Neuronal stem cell (in vitro differentiated cells): ENCODE measurements around the gene PAX7.

Experiments
- DNase-seq: peaks from one replicate; pipeline ENCODE4 v3.0.0-alpha.2; 2013; ENCODE audit warnings: low spot score
- H2AFZ ChIP-seq: one replicate; pipeline ENCODE4 v1.6.1; 2013; ENCODE audit warnings: mild to moderate bottlenecking, low read length, inconsistent platforms
- H2AK5ac ChIP-seq: 2 replicates; pipeline ENCODE4 v1.6.1; 2013; ENCODE audit warnings: low read depth, mild to moderate bottlenecking, inconsistent platforms, low read length, moderate library complexity, mixed read lengths
- H2BK120ac ChIP-seq: 2 replicates; pipeline ENCODE4 v1.6.1; 2013; ENCODE audit warnings: low read depth, mild to moderate bottlenecking, inconsistent platforms, low read length, moderate library complexity, mixed read lengths
- H2BK12ac ChIP-seq: one replicate; pipeline ENCODE4 v1.6.1; 2013; ENCODE audit warnings: low read length, inconsistent platforms
- H2BK15ac ChIP-seq: 2 replicates; pipeline ENCODE4 v1.6.1; 2013; ENCODE audit warnings: mild to moderate bottlenecking, low read length, inconsistent platforms, mixed read lengths
- H2BK5ac ChIP-seq: one replicate; pipeline ENCODE4 v1.6.1; 2013; ENCODE audit warnings: inconsistent platforms, mild to moderate bottlenecking, low read length, moderate library complexity
- H3K14ac ChIP-seq: one replicate; pipeline ENCODE4 v1.6.1; 2013; ENCODE audit warnings: low read length, inconsistent platforms
- H3K18ac ChIP-seq: 2 replicates; pipeline ENCODE4 v1.6.1; 2013; ENCODE audit warnings: low read length, inconsistent platforms
- H3K23ac ChIP-seq: 2 replicates; pipeline ENCODE4 v1.6.1; 2013; ENCODE audit warnings: low read depth, mild to moderate bottlenecking, mixed read lengths, low read length, inconsistent platforms; ENCODE audit not compliant: poor library complexity
- H3K27ac ChIP-seq: replicated peaks from 3 replicates; pipeline ENCODE4 v1.5.1; 2013; ENCODE audit warnings: low read length, inconsistent platforms
- H3K27me3 ChIP-seq, 3 experiments: 2 replicates each; pipeline ENCODE4 v1.6.1; 2013; ENCODE audit warnings: low read length in 3 of 3, mild to moderate bottlenecking in 2 of 3, inconsistent platforms in 1 of 3, low read depth in 1 of 3, mixed read lengths in 1 of 3, moderate library complexity in 1 of 3; ENCODE audit not compliant: control insufficient read depth in 3 of 3, insufficient read depth in 3 of 3
- H3K36me3 ChIP-seq, 2 donors: replicated peaks in 1 of 2; 2 replicates each; pipeline ENCODE4 v1.6.1; 2013; ENCODE audit warnings: low read length in 2 of 2; ENCODE audit not compliant: control insufficient read depth in 2 of 2, insufficient read depth in 2 of 2
- H3K4ac ChIP-seq: 2 replicates; pipeline ENCODE4 v1.6.1; 2013; ENCODE audit warnings: inconsistent platforms, mild to moderate bottlenecking, low read length, moderate library complexity
- H3K4me1 ChIP-seq, 2 donors: 1 replicate in 1 of 2; 2 replicates in 1 of 2; pipeline ENCODE4 v1.6.1; 2013; ENCODE audit warnings: low read length in 2 of 2, low read depth in 1 of 2; ENCODE audit not compliant: control insufficient read depth in 2 of 2, insufficient read depth in 1 of 2
- H3K4me2 ChIP-seq: one replicate; pipeline ENCODE4 v1.6.1; 2013; ENCODE audit warnings: mild to moderate bottlenecking, low read length, inconsistent platforms; ENCODE audit not compliant: insufficient read depth, poor library complexity, severe bottlenecking
- H3K4me3 ChIP-seq, 2 donors: 2 replicates each; pipeline ENCODE4 v1.5.1; 2013; ENCODE audit warnings: low read length in 2 of 2, mild to moderate bottlenecking in 2 of 2, inconsistent platforms in 1 of 2, moderate library complexity in 1 of 2
- H3K79me1 ChIP-seq: one replicate; pipeline ENCODE4 v1.6.1; 2013; ENCODE audit warnings: low read depth, mild to moderate bottlenecking, inconsistent platforms, low read length, moderate library complexity
- H3K9ac ChIP-seq: one replicate; pipeline ENCODE4 v1.6.1; 2013; ENCODE audit warnings: mild to moderate bottlenecking, low read depth, low read length, inconsistent platforms; ENCODE audit not compliant: poor library complexity
- H3K9me3 ChIP-seq, 2 donors: replicated peaks in 1 of 2; 2 replicates each; pipeline versions ENCODE3 to v1.6.1; 2013; ENCODE audit warnings: low read length in 2 of 2, mild to moderate bottlenecking in 2 of 2, inconsistent platforms in 1 of 2, low read depth in 1 of 2, mixed read lengths in 1 of 2, moderate library complexity in 1 of 2; ENCODE audit not compliant: control insufficient read depth in 2 of 2, insufficient read depth in 1 of 2
- H4K8ac ChIP-seq: one replicate; pipeline ENCODE4 v1.6.1; 2013; ENCODE audit warnings: low read depth, mild to moderate bottlenecking, inconsistent platforms, low read length, moderate library complexity
- H4K91ac ChIP-seq: one replicate; pipeline ENCODE4 v1.6.1; 2013; ENCODE audit warnings: low read length, low read depth, mild to moderate bottlenecking, inconsistent platforms; ENCODE audit not compliant: poor library complexity
- WGBS, 2 donors: extraction: QIAGEN DNeasy Blood & Tissue Kit; methylation state at CpG; one replicate each; pipeline ENCODE4 v1.1.7; 2013; ENCODE audit warnings: missing lambda C conversion rate in 2 of 2, mixed read lengths in 1 of 2; ENCODE audit not compliant: insufficient read length in 2 of 2, insufficient replicate concordance in 1 of 2; ENCODE audit errors: extremely low coverage in 2 of 2; 5-methylcytosine and 5-hydroxymethylcytosine counted together

The PAX7 gene

GRCh38 chr1:18628511-18628910 is 2.1 kb upstream of the PAX7 start:
- H3K4me1 ChIP-seq: peaks cover 0 to 18% of the 10 kb centered on the region in 2 donors
- no peak overlapping the region for H3K4me3 ChIP-seq
- H4K91ac ChIP-seq: no peak overlapping the region
- no peak overlapping the region for H2BK12ac ChIP-seq
- no peak overlapping the region for H3K14ac ChIP-seq
- H3K4me2 ChIP-seq: no peak overlapping the region
- H3K4ac ChIP-seq: no peak overlapping the region
- no peaks in the 10 kb centered on the region for H3K9me3 ChIP-seq
- no peak overlapping the region for H2AK5ac ChIP-seq
- H2BK15ac ChIP-seq: peak overlapping the region; percentile 8
- no peak overlapping the region for H4K8ac ChIP-seq
- no peak overlapping the region for H2BK120ac ChIP-seq
- no peaks in the 10 kb centered on the region for H3K79me1 ChIP-seq
- H3K36me3 ChIP-seq: no peaks in the 10 kb centered on the region
- H3K9ac ChIP-seq: no peak overlapping the region
- no peak for DNase-seq
- H3K18ac ChIP-seq: no peak overlapping the region
- H2BK5ac ChIP-seq: no peak overlapping the region
- no peak overlapping the region for H3K27ac ChIP-seq
- H3K27me3 ChIP-seq: peaks cover 28 to 93% (median 68%) of the 10 kb centered on the region in 3 experiments
- no peak overlapping the region for H3K23ac ChIP-seq
- no CpG with 5 or more reads among the region's 8 CpGs for WGBS, 2 donors
- no peak overlapping the region for H2AFZ ChIP-seq

- Histone ChIP-seq H3K4ac (no peak overlapping the region), H2BK12ac (no peak overlapping the region), H3K23ac (no peak overlapping the region), H3K27ac (no peak overlapping the region), H3K36me3 (no peaks in the 10 kb centered on the region), H2AK5ac (peak overlapping the region; percentile 10), H3K9me3 (no peaks in the 10 kb centered on the region), H3K4me1 (peaks cover 0 to 18% of the 10 kb centered on the region in 2 donors), H2AFZ (no peak overlapping the region), H3K14ac (no peak overlapping the region), H3K18ac (peak overlapping the region; percentile 81), H3K4me2 (no peak overlapping the region), H2BK5ac (no peak overlapping the region), H4K8ac (no peak overlapping the region), H3K79me1 (no peaks in the 10 kb centered on the region), H2BK15ac (peak overlapping the region; percentile 14), H3K27me3 (peaks cover 41 to 94% (median 78%) of the 10 kb centered on the region in 3 experiments), H3K9ac (no peak overlapping the region), H4K91ac (no peak overlapping the region), H3K4me3 (no peak overlapping the region), H2BK120ac (no peak overlapping the region)
- WGBS, 2 donors: no CpG with 5 or more reads among the region's 39 CpGs
- DNase-seq: no peak
Observed at GRCh38 chr1:18629659-18630510, 761 bp upstream of the PAX7 start.

- no peak overlapping the region for H2BK120ac ChIP-seq
- DNase-seq: no peak
- H3K27me3 ChIP-seq: peaks cover 55 to 95% (median 86%) of the 10 kb centered on the region in 3 experiments
- H3K14ac ChIP-seq: no peak overlapping the region
- H3K9me3 ChIP-seq: no peaks in the 10 kb centered on the region
- no peak overlapping the region for H3K4ac ChIP-seq
- no CpG with 5 or more reads among the region's 53 CpGs for WGBS, 2 donors
- H3K79me1 ChIP-seq: peaks cover 2% of the 10 kb centered on the region
- peak overlapping the region; percentile 73 for H2AFZ ChIP-seq
- peak overlapping the region; percentile 41 for H3K4me2 ChIP-seq
- peak overlapping the region; percentile 13 for H3K23ac ChIP-seq
- H2BK5ac ChIP-seq: no peak overlapping the region
- no peaks in the 10 kb centered on the region for H3K36me3 ChIP-seq
- H3K18ac ChIP-seq: peak overlapping the region; percentile 77
- no peak overlapping the region for H3K9ac ChIP-seq
- H3K27ac ChIP-seq: no peak overlapping the region
- H4K91ac ChIP-seq: no peak overlapping the region
- no peak overlapping the region for H2AK5ac ChIP-seq
- peak overlapping the region; percentile 36 for H2BK12ac ChIP-seq
- no peak overlapping the region for H4K8ac ChIP-seq
- peaks cover 0 to 18% of the 10 kb centered on the region in 2 donors for H3K4me1 ChIP-seq
- H2BK15ac ChIP-seq: no peak overlapping the region
- H3K4me3 ChIP-seq: no peak overlapping the region
Observed at GRCh38 chr1:18631496-18632217, 1.0 kb downstream of the PAX7 start.

GRCh38 chr1:18632218-18632588 is 1.6 kb downstream of the PAX7 start:
- no peak overlapping the region for H2AFZ ChIP-seq
- H3K4me2 ChIP-seq: no peak overlapping the region
- peak overlapping the region; percentile 44 for H3K18ac ChIP-seq
- H4K8ac ChIP-seq: no peak overlapping the region
- no peaks in the 10 kb centered on the region for H3K9me3 ChIP-seq
- no peak overlapping the region for H3K4me3 ChIP-seq
- peaks cover 0 to 19% of the 10 kb centered on the region in 2 donors for H3K4me1 ChIP-seq
- no peak overlapping the region for H3K9ac ChIP-seq
- no peaks in the 10 kb centered on the region for H3K36me3 ChIP-seq
- no peak overlapping the region for H4K91ac ChIP-seq
- peaks cover 2% of the 10 kb centered on the region for H3K79me1 ChIP-seq
- no peak overlapping the region for H2BK120ac ChIP-seq
- no peak overlapping the region for H3K27ac ChIP-seq
- no peak overlapping the region for H2BK12ac ChIP-seq
- no peak overlapping the region for H3K23ac ChIP-seq
- H3K27me3 ChIP-seq: peaks cover 58 to 97% (median 91%) of the 10 kb centered on the region in 3 experiments
- H2BK15ac ChIP-seq: no peak overlapping the region
- no peak overlapping the region for H2AK5ac ChIP-seq
- H3K14ac ChIP-seq: no peak overlapping the region
- WGBS, 2 donors: no CpG with 5 or more reads among the region's 23 CpGs
- no peak overlapping the region for H3K4ac ChIP-seq
- no peak overlapping the region for H2BK5ac ChIP-seq
- no peak for DNase-seq
